Endothelial cell of umbilical vein (primary cell): ENCODE data around the gene APBB3. TPM values are rescaled to one million over a fixed set of nuclear protein-coding genes. Genes with fewer than 3 reads are reported as not detected.

ENCODE experiments used
- BruUV-seq: library from RNA; stranded (reverse); fragments of 400-500 nt; replicated peaks from 2 replicates; lab custom pipeline; 2021; lab: Mats Ljungman, UMichigan
- CTCF ChIA-PET: fragments of 300-600, 350-600 bp; sonication (Branson Sonifier 250); formaldehyde crosslinking; loops from one replicate; lab custom pipeline; 2021; ENCODE audit warnings: antibody characterized with exemption, inconsistent platforms; lab: Charles Lee
- POLR2A ChIA-PET: fragments of 300-600, 350-600 bp; sonication (Branson Sonifier 250); formaldehyde crosslinking; loops from one replicate; lab custom pipeline; 2021; ENCODE audit warnings: antibody characterized with exemption, inconsistent platforms; lab: Charles Lee
- DNase-seq: peaks from one replicate; pipeline ENCODE4 v3.0.0-alpha.2; 2011; ENCODE audit warnings: low read depth, low spot score
- FAIRE-seq: peaks from 2 replicates; lab custom pipeline; 2011; peaks lifted over from hg19 to GRCh38; lab: Jason Lieb, UNC
- H2AFZ ChIP-seq: 2 replicates; pipeline ENCODE4 v1.6.0; 2012; ENCODE audit warnings: low read depth, low read length, control low read depth, inconsistent platforms
- H3K27ac ChIP-seq: 2 replicates; pipeline ENCODE4 v1.5.1; 2011; ENCODE audit warnings: low read depth, mild to moderate bottlenecking, control low read depth, low read length, moderate library complexity; ENCODE audit not compliant: insufficient read depth
- H3K27me3 ChIP-seq, 2 experiments: 2 replicates each; pipeline versions ENCODE4 v1.6.0 to v1.6.1; 2011; ENCODE audit warnings: low read length in 2 of 2, mixed read lengths in 1 of 2; ENCODE audit not compliant: control insufficient read depth in 2 of 2, insufficient read depth in 2 of 2
- H3K36me3 ChIP-seq, 2 experiments: 2 replicates in 1 of 2; 3 replicates in 1 of 2; pipeline ENCODE4 v1.5.1; 2011; ENCODE audit warnings: low read length in 2 of 2, mild to moderate bottlenecking in 1 of 2, moderate library complexity in 1 of 2; ENCODE audit not compliant: control insufficient read depth in 2 of 2, insufficient read depth in 2 of 2; ENCODE audit errors: extremely low read depth in 1 of 2
- H3K4me1 ChIP-seq: 3 replicates; pipeline ENCODE4 v1.5.1; 2011; ENCODE audit warnings: mild to moderate bottlenecking, low read length; ENCODE audit not compliant: control insufficient read depth, insufficient read depth; ENCODE audit errors: extremely low read depth
- H3K4me2 ChIP-seq: 2 replicates; pipeline ENCODE4 v1.6.1; 2011; ENCODE audit warnings: low read length, control low read depth, mixed read lengths; ENCODE audit not compliant: insufficient read depth
- H3K4me3 ChIP-seq, 3 experiments: fragments of 200-600 bp in 1 of 3; sonication (generic), shearing (Covaris generic) in 1 of 3; replicated peaks in 1 of 3; 2 replicates each; pipeline ENCODE4 v1.5.1; 2011 to 2016; ENCODE audit warnings: control low read depth in 3 of 3, low read length in 3 of 3, mild to moderate bottlenecking in 2 of 3, inconsistent platforms in 1 of 3, low read depth in 1 of 3, moderate library complexity in 1 of 3; ENCODE audit not compliant: insufficient read depth in 1 of 3
- H3K79me2 ChIP-seq: 2 replicates; pipeline ENCODE4 v1.6.0; 2012; ENCODE audit warnings: low read length, inconsistent platforms; ENCODE audit not compliant: control insufficient read depth, insufficient read depth
- H3K9ac ChIP-seq: replicated peaks from 2 replicates; pipeline ENCODE3; 2011; ENCODE audit warnings: low read length, control low read depth; ENCODE audit not compliant: insufficient read depth; ENCODE audit errors: extremely low read depth
- H3K9me1 ChIP-seq: replicated peaks from 3 replicates; pipeline ENCODE4 v1.6.0; 2011; ENCODE audit warnings: mild to moderate bottlenecking, low read length; ENCODE audit not compliant: control insufficient read depth, insufficient read depth; ENCODE audit errors: extremely low read depth
- H3K9me3 ChIP-seq: replicated peaks from 2 replicates; pipeline ENCODE4 v1.5.1; 2012; ENCODE audit warnings: low read length, inconsistent platforms; ENCODE audit not compliant: control insufficient read depth, insufficient read depth
- H4K20me1 ChIP-seq: replicated peaks from 2 replicates; pipeline ENCODE3; 2011; ENCODE audit warnings: mild to moderate bottlenecking, low read length; ENCODE audit not compliant: control insufficient read depth, insufficient read depth; ENCODE audit errors: extremely low read depth
- CTCF ChIP-seq, 2 donors: IDR thresholded peaks; 1 replicate in 1 of 2; 2 replicates in 1 of 2; pipeline ENCODE4 v1.5.1; 2011; ENCODE audit warnings: low read length in 2 of 2, mild to moderate bottlenecking in 2 of 2, moderate library complexity in 2 of 2, control low read depth in 1 of 2, inconsistent platforms in 1 of 2, low read depth in 1 of 2; ENCODE audit not compliant: insufficient read depth in 1 of 2; ENCODE audit errors: extremely low read depth in 1 of 2
- EZH2 ChIP-seq: IDR thresholded peaks from 2 replicates; pipeline ENCODE4 v1.6.1; 2012; ENCODE audit warnings: borderline replicate concordance, low read depth, mild to moderate bottlenecking, moderate library complexity, low read length, inconsistent platforms; ENCODE audit not compliant: severe bottlenecking
- FOS ChIP-seq: IDR thresholded peaks from 2 replicates; pipeline ENCODE4 v1.6.1; 2011; ENCODE audit warnings: mild to moderate bottlenecking, low read length, moderate library complexity, borderline replicate concordance; ENCODE audit not compliant: insufficient read depth
- GATA2 ChIP-seq: IDR thresholded peaks from 2 replicates; pipeline ENCODE4 v1.7.0; 2011; ENCODE audit warnings: low read depth, mild to moderate bottlenecking, moderate library complexity, mixed read lengths, low read length; ENCODE audit not compliant: insufficient read length, insufficient read depth
- JUN ChIP-seq: IDR thresholded peaks from 2 replicates; pipeline ENCODE4 v1.6.1; 2011; ENCODE audit warnings: borderline replicate concordance, low read depth; ENCODE audit not compliant: insufficient read length, insufficient read depth
- MAX ChIP-seq: IDR thresholded peaks from 2 replicates; pipeline ENCODE4 v1.6.1; 2011; ENCODE audit not compliant: insufficient read depth, insufficient read length
- MYC ChIP-seq: IDR thresholded peaks from one replicate; pipeline ENCODE4 v1.6.1; 2011; ENCODE audit warnings: mild to moderate bottlenecking, low read depth, low read length
- POLR2A ChIP-seq: IDR thresholded peaks from 2 replicates; pipeline ENCODE4 v1.6.1; 2012; ENCODE audit warnings: low read depth, mild to moderate bottlenecking, control low read depth, low read length
- POLR2AphosphoS5 ChIP-seq: IDR thresholded peaks from 2 replicates; pipeline ENCODE4 v1.6.1; 2012; ENCODE audit warnings: low read depth, mild to moderate bottlenecking, control low read depth, low read length, moderate library complexity; ENCODE audit not compliant: insufficient read depth
- dilution Hi-C: fragments of 300-500 bp; cut with MboI; formaldehyde crosslinking; loops from one replicate; pipeline ENCODE4 v1.15.0; 2019; ENCODE audit warnings: low sequenced_read_pairs; ENCODE audit not compliant: extremely low pct_ligation_motif_present
- intact Hi-C: fragments of 100-400 bp; cut with micrococcal nuclease; formaldehyde crosslinking; loops from one replicate; pipeline ENCODE4 v1.10.0; 2022
- polyA plus RNA-seq, 4 experiments: library from polyadenylated mRNA; depleted of rRNA in 3 of 4; stranded (reverse) in 3 of 4; unstranded in 1 of 4; fragments of >200 nt; gene quantifications; 2 replicates each; pipeline versions ENCODE4 v1.2.1 to v1.2.3, GENCODE V29; 2011 to 2012; ENCODE audit warnings: missing spikeins in 1 of 4
- total RNA-seq: library from RNA; stranded (reverse); gene quantifications from 2 replicates; pipeline ENCODE4 v1.2.3, GENCODE V29; 2021

The APBB3 gene
- total and polyA plus RNA-seq, 2 donors (not counting 3 experiments of a cell fraction or from before 2014, with no cell fraction given), result 12.1 to 22.8 TPM

GRCh38 chr5:140542972-140543371 lies 21.4 kb downstream of the APBB3 start:
- no peaks in the 10 kb centered on the region for H3K27me3 ChIP-seq
- no peak for DNase-seq
- ChIA-PET CTCF (interaction anchor here (0.6 to 1.1 kb wide), 2 partner anchors 63 to 76 kb away, joined by 3 to 4 read pairs; no protein-coding TSS in a partner anchor), POLR2A (no interaction called here)
- BruUV-seq, result no TSS peak
- no peak overlapping the region for H2AFZ ChIP-seq
- dilution Hi-C loops, result no loop called here
- H3K4me2 ChIP-seq, result no peak overlapping the region
- intact Hi-C loops, result no loop called here
- peaks cover 8 to 17% of the 10 kb centered on the region in 2 experiments for H3K36me3 ChIP-seq
- H4K20me1 ChIP-seq, result no peaks in the 10 kb centered on the region
- H3K9me3 ChIP-seq, result no peaks in the 10 kb centered on the region
- no peaks in the 10 kb centered on the region for H3K9me1 ChIP-seq
- H3K79me2 ChIP-seq, result no peaks in the 10 kb centered on the region
- no peak for FAIRE-seq
- H3K9ac ChIP-seq, result no peak overlapping the region
- no peak overlapping the region for H3K27ac ChIP-seq
- H3K4me1 ChIP-seq, result peaks cover 8% of the 10 kb centered on the region
- no peak overlapping the region for H3K4me3 ChIP-seq
- TF ChIP-seq JUN (no peak), MAX (no peak), FOS (no peak), EZH2 (no peak), POLR2AphosphoS5 (no peak), MYC (no peak), POLR2A (no peak)

GRCh38 chr5:140540227-140540626 lies 24.2 kb downstream of the APBB3 start:
- ChIA-PET CTCF (interaction anchor here (0.7 to 1.4 kb wide), 4 partner anchors 12 to 188 kb away, joined by 3 to 4 read pairs (median 4); partner anchors contain the start of gene TMCO6), POLR2A (no interaction called here)
- dilution Hi-C loops, result no loop called here
- intact Hi-C loops, result no loop called here
- no peak overlapping the region for H3K9ac ChIP-seq
- FAIRE-seq, result no peak
- BruUV-seq, result no TSS peak
- H3K4me3 ChIP-seq, result no peak overlapping the region
- no peaks in the 10 kb centered on the region for H3K79me2 ChIP-seq
- H3K9me1 ChIP-seq, result peaks cover 2% of the 10 kb centered on the region
- no peak for DNase-seq
- peaks cover 7% of the 10 kb centered on the region for H3K4me1 ChIP-seq
- H3K27me3 ChIP-seq, result no peaks in the 10 kb centered on the region
- H4K20me1 ChIP-seq, result no peaks in the 10 kb centered on the region
- H3K4me2 ChIP-seq, result no peak overlapping the region
- H3K27ac ChIP-seq, result no peak overlapping the region
- no peak for TF ChIP-seq POLR2A
- no peak for TF ChIP-seq MAX
- TF ChIP-seq CTCF (IDR thresholded peaks at IDR 0.05; ENCODE audit: extremely low read depth in 1 of 2, insufficient read depth in 1 of 2, low read depth in 1 of 2, low read length in 2 of 2), result no peak
- TF ChIP-seq POLR2AphosphoS5, result no peak
- no peak for TF ChIP-seq GATA2
- TF ChIP-seq FOS, result no peak
- no peak for TF ChIP-seq EZH2
- TF ChIP-seq MYC, result no peak
- no peak for TF ChIP-seq JUN
- no peak overlapping the region for H2AFZ ChIP-seq
- H3K36me3 ChIP-seq, result peaks cover 11 to 19% of the 10 kb centered on the region in 2 experiments
- no peaks in the 10 kb centered on the region for H3K9me3 ChIP-seq
